Measurements from ENCODE around the gene WBP2NL. TPM values are rescaled to one million over a fixed set of nuclear protein-coding genes. Genes with fewer than 3 reads are reported as not detected.
"Not testable (repeated sequence)": the region's sequence is repeated elsewhere in the genome, so short reads cannot be mapped to it uniquely, and the experiment has no call there.

WBP2NL gene
- polyA plus RNA-seq (2013, experiment 1 of 2; ENCODE audit: insufficient read length), result 0.34 TPM
- polyA plus RNA-seq (2013, experiment 2 of 2; ENCODE audit: insufficient read length), result 0.81 TPM

DNA sequence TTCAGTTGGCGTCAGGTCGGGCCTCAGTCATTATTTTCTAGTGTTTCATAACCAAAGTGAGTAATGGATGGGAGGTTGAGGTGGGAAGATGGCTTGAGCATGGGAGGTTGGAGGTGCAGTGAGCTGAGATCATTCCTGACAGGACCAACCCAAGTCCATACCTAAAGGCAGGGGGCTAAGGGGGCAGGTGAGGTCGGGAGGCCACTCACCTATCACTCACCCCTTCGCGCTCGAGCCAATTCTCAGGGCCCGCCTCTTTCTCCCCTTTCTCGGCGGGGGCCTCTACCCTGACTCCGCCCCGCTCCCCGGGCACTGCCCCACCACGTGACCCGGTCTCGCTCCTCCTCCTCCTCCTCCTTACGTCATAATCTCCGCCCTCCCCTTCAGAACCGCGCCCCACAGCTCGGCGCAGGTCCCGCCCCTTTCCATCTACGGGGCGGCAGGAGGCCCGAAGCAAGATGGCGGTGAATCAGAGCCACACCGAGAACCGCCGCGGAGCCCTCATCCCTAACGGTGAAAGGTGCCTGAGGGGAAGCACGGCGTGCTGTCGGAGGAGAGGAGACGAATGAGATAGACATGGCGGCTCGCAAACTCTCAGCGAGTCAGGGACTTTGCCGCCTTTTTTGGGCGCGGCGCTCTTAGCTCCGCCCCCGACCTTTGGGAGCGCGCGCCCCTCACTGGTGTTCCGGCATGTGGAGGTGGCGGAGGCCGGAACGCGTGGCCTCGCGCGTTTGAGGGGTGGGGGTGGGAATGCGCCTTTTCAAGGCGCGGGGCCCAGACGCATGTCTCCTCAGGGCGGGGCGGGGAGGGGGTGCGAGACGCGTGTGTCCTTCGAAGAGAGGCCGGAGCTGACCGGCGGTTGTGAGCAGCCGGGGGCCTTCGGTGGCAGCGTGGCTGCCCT is at the start of gene WBP2NL:
TSS of gene WBP2NL (plus strand) at position 428 of the 901 bp plus-strand sequence. CDS start at position 459, 31 bp downstream.
- DNase-seq, result peak; percentile 63

DNA sequence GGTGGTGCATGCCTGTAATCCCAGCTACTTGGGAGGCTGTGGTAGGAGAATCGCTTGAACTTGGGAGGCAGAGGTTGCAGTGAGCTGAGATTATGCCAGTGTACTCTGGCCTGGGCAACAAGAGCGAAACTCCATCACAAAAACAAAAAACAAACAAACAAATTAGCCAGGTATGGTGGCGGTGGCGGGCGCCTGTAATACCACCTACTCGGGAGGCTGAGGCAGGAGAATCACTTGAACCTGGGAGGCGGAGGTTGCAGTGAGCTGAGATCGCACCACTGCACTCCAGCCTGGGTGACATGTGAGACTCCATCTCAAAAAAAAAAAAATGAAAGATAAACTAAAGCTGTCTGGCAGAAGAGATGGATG is 49.7 kb upstream of the WBP2NL start:
- not testable (repeated sequence) for DNase-seq

DNA sequence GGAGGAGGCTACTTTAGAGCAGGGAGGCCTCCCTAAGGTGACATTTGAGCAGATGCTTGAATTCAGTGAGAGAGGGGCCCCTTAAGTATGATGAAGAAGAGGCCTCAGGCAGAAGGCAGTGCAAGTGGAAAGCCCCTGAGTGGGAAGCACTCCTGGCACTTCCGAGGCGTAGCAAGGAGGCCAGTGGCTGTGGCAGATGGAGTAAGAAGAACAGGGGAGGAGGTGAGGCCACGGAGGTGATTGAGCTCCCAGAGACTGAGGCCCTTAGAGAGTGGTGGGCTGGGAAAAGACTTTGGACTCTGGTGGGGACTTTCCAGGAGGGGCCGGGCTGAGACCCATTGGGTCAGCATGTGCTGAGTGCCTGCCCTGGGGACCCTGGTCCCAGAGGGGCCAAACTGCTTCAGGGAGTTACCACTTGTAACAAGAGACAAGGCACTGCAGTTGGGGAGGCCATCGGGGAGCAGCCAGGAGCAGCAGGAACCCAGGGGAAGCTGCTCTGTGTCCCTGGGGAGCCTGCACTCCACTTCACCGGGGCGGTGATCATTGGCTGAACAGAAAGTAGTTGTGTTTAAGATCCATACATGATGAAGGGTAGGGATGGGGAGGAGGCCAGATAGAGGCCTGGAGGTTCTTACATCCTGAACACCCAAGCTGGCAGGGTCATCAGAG is 49.2 kb upstream of the WBP2NL start:
- DNase-seq, result no peak

DNA sequence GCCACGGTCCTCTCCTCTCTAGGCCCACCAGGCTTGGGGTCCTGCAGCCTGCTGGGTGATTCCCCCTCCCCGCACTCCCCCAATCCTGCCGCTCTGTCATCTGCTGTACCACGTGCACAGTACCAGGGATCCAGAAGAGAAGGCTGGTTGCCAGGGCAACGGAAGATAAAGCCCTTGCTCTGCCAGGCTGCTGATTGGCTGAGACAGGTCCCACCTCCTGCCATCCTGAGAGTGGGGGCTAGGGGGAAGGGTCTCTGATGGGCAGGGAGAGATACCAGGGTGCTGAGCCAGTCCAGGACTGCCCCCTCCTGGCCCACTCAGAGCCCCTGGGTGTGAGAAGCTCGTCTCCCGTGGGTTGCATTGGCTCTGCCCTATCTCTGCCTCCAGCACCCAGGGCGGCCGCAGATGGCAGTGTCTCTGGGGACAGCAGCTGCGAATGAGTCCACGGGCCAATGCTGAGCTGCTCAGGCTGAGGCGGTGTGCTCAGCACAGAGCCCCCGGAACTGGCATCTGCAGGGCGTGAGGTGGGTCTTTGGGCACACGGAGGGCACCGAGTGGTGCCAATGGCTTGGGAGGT is 46.6 kb upstream of the WBP2NL start, which contains the start of gene SMIM45:
TSS of gene SMIM45 (plus strand) at position 253 of the 577 bp plus-strand sequence.
- DNase-seq, result no peak

DNA sequence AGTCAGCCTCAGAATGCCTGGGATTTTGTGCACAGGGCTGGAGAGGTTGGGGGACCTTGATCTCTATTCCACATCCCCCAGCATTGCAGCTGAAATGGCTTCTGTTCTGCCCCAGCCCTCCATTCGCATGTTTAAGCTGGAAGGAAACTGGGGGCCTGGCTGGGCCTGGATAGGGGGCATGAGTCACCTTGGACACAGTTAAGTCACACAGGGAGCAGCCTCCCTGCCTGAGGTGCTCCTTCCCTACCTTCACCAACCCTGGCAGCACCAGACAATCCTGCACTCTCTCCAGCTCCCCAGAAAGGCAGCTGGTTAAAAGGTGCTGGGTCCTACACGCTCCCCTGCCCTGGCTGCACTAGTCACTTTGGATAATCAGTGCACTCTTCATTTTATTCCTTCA is 45.9 kb upstream of the WBP2NL start:
- DNase-seq, result no peak

DNA sequence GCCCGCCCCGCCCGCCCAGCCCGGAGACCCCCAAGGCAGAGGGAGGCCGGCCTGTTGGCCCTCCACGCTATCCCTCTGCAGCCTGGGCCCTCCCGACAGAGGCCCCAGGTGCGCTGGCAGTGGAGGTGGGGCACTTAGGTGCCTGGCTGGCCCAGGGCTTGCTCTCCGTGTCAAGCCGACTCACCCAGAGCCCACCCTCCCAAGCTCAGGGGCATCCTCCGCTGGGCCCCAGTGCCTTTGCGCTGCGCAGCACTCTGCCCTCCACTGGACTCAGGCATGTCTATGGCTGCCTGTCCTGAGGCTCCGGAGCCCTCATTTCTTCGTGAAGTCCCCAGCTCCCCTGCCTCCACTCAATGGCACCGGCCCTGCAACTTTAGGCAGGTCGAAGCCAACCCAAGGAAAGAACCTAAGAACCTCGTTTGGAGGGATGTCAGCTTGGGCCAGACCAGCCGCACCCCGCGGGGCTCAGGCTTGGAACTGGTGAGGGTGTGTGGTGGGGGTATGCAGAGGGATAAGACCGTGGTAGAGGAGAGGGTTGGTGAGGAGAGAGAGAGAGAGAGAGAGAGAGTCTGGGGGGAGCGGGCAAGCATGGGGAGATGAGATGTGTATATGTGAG is 40.5 kb upstream of the WBP2NL start:
- no peak for DNase-seq

- no peak for DNase-seq
Observed at GRCh38 chr22:41963453-41964111, 35.0 kb upstream of the WBP2NL start.

GRCh38 chr22:41964112-41964491 is 34.5 kb upstream of the WBP2NL start:
- DNase-seq, result no peak

DNA sequence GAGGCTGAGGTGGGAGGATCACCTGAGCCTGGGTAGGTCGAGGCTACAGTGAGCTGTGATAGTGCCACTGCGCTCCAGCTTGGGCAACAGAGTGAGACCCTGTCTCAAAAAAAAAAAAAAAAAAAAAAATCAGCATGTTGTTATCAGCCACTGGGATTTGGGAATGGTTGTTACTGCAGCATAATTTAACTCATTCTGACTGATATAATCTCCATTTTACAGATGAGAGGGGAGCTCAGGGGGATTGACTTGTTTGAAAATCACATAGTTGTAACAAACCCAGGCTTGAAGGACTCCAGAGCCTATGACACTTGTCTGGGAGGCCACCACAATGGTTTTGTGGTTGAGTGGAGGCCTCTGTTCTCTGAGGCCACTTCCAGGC is 32.4 kb upstream of the WBP2NL start:
- DNase-seq, result no peak

DNA sequence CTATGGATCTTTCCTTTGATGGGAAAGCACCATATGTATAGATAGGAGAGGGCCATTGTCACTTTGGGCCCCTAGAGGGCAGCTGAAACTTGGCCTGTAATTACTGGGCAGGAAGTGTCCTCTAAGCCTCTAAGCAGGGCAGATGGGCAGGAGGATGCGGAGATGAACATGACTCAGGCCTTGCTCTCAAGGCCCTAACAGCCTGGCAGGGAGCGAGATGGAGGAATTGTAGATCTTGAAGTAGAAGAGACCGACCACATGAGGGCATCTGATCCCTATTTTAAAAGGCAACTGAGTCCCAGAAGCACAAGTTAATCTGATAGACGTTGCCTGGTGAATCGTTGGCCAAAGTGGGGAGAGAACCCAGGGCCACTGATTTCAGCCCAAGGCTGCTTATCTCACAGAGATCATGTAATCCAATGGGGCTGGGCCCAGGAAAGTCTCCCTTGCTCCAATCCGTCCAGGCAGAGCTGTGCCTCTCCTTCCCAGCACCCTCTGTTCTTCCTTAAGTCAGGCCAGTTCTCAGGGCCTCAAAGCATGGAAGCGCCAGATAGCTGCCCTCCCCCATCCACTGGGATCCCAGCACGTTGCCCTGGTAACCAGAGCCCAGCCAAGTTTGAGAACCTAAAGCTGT is 31.9 kb upstream of the WBP2NL start:
- peak; percentile 85 for DNase-seq

DNA sequence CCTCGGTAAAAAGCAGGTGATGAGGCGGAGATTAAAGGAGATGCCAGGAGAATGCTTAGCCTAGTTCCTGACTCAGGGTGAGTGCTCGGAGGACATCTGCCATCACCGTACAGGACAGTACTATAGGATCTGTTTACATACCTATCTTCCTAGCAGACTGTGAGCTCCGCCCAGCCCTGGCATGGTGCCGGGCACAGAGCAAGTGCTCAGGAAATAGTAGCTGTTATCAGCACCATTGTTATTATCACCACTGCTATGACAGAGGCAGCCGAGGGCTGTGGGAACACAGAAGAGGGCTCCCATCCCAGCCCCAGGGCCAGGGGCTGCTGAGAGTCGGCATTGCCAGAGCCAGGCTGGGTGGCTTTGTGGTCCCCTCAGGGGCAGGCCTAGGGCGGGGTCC is 30.0 kb upstream of the WBP2NL start:
- DNase-seq, result no peak

GRCh38 chr22:41969110-41969646 is 29.4 kb upstream of the WBP2NL start, which contains the start of gene SEPTIN3:
TSS of gene SEPTIN3 (plus strand) at chr22:41969443. CDS start at chr22:41971493, 2,050 bp downstream.
- DNase-seq, result no peak

DNA sequence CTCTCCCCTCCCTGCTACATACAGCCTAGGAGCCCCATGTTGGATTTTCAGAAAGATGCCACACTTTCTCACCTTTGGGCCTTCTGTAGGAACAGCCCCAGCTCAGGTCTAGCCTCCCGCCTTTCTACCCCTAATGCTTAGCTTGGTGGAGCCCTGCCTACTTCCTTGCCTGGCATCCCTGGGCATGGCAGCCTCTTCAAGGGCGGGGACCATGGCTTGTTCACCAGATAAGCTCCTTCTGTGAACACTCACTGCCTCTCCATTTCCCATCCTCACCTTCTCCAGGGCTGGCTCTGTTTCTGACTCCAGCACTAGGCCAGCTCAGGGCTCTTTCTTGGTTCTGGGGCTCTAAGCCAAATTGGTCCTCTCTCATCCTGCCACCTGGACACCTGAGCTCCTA is 28.0 kb upstream of the WBP2NL start:
- no peak for DNase-seq

GRCh38 chr22:41971431-41971830 is 27.2 kb upstream of the WBP2NL start:
- DNase-seq, result no peak

DNA sequence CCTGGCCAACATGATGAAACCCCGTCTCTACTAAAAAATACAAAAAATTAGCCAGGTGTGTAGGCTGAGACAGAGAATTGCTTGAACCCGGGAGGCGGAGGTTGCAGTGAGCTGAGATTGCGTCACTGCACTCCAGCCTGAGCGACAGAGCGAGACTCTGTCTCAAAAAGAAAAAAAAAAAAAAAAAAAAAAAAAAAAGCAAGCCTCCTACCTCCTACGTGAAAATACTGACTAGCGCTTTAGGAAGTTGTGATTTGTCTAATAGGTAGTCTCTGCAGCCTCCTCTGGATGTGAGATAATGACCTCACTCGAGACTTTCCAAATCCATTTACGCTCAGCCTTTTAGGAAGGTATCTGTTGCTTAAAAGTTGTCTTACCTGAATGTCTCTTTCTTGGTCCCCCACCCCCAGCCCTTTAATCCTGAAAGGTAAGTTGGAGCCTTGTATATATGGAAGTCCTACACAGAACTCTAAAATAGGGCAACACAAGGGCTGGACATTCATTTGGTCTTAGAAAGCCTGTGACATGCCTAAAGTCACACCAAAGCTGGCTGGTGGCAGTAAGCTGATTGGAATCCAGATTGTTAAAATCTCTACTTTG is 23.8 kb upstream of the WBP2NL start:
- DNase-seq, result no peak

DNA sequence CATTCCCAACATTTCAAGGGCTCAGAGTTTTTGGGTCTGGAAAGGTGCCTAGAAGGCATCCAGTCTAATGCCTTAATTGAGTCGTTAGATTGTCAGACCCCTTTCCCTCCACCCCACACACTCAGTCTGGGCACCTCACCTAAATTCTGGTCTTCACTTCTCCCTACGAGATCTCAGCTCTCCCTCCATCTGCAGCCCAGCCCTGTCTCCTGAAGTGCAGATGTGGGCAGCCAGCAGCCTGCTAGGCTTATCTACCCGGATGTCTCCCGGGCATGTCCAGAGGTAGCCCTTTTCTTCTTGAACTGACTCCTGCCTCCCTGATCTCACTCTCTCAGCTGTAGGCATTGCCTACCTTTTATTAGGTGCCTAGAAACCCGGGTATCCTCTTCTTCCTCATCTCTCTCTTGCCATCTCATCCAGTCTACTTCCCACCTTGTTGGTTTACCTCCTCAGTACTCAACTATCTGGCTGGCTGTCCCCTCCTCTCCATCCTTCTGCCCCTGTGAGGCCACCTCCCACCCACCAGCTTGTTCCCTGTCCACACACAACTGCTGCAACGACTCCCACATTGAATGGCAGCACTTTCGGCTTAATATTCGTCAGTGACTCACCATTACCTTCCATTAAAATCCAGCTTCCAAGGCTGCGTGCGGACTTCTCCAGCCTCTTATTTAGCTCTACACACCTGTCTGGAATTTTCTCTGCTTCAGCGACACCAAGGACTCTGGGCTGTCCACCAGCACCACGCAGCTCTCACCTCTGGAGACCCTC is 23.1 kb upstream of the WBP2NL start:
- DNase-seq, result no peak

- DNase-seq, result no peak
Observed at GRCh38 chr22:41976070-41976901, 22.3 kb upstream of the WBP2NL start.

DNA sequence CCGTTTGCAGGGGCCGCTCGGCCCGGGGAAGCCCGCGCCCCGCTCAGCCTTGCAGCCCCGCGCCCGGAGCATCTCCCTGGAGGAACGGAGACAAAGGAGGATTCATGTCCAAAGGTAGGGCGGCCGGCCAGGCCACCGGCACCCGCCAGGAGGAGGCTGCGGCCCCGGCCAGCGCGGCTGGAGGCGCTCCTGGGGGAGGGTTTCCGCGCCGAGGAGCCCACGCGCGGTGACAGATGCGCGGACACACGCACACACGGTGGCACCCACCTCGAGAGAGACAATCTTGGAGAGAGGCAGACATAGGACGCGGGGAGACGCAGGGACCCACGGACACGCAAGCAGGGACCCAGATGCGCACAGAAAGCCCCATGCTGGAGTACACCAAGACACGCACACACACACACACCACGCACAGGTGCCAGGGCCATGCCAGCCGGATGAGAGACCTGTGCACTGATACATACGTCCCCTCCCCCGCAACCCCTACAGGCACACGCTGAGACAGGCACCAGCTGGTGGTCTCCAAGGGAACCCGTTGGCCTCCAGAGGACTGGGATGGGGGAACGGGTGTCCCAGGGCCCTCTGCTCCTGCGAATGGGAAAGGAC is 21.5 kb upstream of the WBP2NL start:
- DNase-seq, result no peak

- no peak for DNase-seq
Observed at GRCh38 chr22:41978732-41979131, 19.9 kb upstream of the WBP2NL start.

Measured in fibroblast of skin of back (primary cell).